Astrocyte of the cerebellum (primary cell): ENCODE measurements around the gene HS3ST3B1.

ENCODE experiments used
- DNase-seq: peaks from one replicate; pipeline ENCODE4 v3.0.0-alpha.2; 2011; ENCODE audit warnings: low read depth
- H3K4me3 ChIP-seq: 2 replicates; pipeline ENCODE4 v1.5.1; 2011; ENCODE audit warnings: mild to moderate bottlenecking, low read depth, low read length, moderate library complexity
- CTCF ChIP-seq: IDR thresholded peaks from 2 replicates; pipeline ENCODE4 v1.5.1; 2012; ENCODE audit warnings: low read length, low read depth, moderate library complexity, mild to moderate bottlenecking; ENCODE audit errors: missing control alignments
- in situ Hi-C: cut with HindIII; loops from 2 replicates; pipeline ENCODE4 v1.10.0; 2017; ENCODE audit warnings: low sequenced_read_pairs

HS3ST3B1 gene

GRCh38 chr17:14387036-14387435, 86.2 kb downstream of the HS3ST3B1 start:
- in situ Hi-C loops = no loop called here
- no peak overlapping the region for H3K4me3 ChIP-seq
- DNase-seq = no peak
- no peak for TF ChIP-seq CTCF

- in situ Hi-C loops = no loop called here
- H3K4me3 ChIP-seq = no peak overlapping the region
- no peak for DNase-seq
- TF ChIP-seq CTCF = no peak
These were observed 88.8 kb downstream of the HS3ST3B1 start for GRCh38 chr17:14389681-14390080.

- DNase-seq = no peak
- no peak overlapping the region for H3K4me3 ChIP-seq
- in situ Hi-C loops = no loop called here
- no peak for TF ChIP-seq CTCF
These were observed 92.8 kb downstream of the HS3ST3B1 start for GRCh38 chr17:14393723-14394122.

- no peak for TF ChIP-seq CTCF
- DNase-seq = no peak
- in situ Hi-C loops = no loop called here
- no peak overlapping the region for H3K4me3 ChIP-seq
These were observed 94.4 kb downstream of the HS3ST3B1 start for GRCh38 chr17:14395255-14395654.

- no peak overlapping the region for H3K4me3 ChIP-seq
- in situ Hi-C loops = no loop called here
- DNase-seq = no peak
- no peak for TF ChIP-seq CTCF
These were observed 95.7 kb downstream of the HS3ST3B1 start for GRCh38 chr17:14396547-14396946.

DNA sequence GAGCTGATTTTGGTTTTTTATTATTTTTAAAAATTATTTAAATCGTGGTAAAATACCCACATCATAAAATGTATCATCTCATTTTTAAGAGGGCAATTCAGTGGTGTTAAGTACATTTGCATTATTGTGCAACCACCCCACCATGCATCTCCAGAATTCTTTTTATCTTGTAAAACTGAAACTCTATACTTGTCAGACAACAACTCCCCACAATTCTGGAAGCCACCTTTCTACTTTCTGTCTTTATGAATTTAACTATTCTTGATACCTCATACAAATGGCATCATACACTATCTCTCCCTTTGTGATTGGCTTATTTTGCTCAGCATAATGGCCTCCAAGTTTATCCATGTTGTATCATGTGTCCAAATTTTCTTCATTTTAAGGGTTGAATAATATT, 97.9 kb downstream of the HS3ST3B1 start:
- in situ Hi-C loops = no loop called here
- H3K4me3 ChIP-seq = no peak overlapping the region
- no peak for TF ChIP-seq CTCF
- no peak for DNase-seq
